Measurements from ENCODE around the gene NIFK. TPM values are rescaled to one million over a fixed set of nuclear protein-coding genes. Genes with fewer than 3 reads are reported as not detected.
A peak's percentile ranks its signal among the peaks of the same experiment; 100 is the strongest.
"Not testable (repeated sequence)": the region's sequence is repeated elsewhere in the genome, so short reads cannot be mapped to it uniquely, and the experiment has no call there.

Gene NIFK
- total RNA-seq, 2 experiments from 2014 or later: 58.4 to 102 TPM

DNA sequence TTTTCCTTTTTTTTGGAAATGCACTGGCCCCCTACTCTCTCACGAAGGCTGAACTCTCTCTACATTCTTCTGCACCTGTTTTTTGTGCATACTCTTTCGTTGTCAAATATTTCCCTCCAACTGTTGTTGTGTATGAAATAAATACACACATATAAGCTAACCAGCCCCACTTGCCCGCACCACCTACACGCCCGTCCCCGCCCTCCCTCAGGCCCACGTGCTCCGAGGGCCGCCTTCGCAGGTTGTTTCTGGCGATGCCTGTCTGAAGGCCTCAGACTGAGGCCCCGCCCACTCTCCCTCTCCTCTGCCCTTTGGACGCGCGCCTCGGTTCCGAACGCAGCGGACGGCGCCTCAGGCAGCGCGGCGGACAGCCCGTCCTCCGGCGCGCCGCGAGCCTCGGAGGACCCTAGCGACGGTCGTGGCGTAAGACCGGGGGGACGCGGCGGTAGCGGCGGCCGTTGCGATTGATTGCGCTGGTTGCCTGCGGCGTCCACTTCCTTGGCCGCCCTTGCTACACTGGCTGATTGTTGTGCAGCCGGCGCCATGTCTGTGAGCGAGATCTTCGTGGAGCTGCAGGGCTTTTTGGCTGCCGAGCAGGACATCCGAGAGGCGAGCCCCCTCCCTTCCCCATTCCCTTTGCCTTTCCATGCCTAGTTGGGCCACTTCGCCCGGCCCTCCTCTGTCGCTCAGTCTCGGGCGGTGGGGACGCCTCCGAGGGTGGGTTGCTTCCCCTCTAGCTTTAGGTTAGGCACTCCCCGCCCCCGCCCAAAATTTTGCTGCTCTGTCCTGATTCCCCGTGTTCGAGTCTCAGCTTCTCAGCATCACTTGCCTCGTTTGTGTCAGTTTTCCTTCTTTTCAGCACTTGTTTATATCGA is 18.8 kb upstream of the NIFK start, which contains the start of gene TSN:
Gene TSN, plus strand, starts transcription at position 415 of the 875 bp plus-strand sequence. Its CDS starts 129 bp downstream, at position 544.
- H3K4me1 Mint-ChIP-seq: peaks cover 24% of the 10 kb centered on the region
- CTCF ChIA-PET: interaction anchor here (1.3 kb wide), 1 partner anchor 19 kb away, joined by 9 read pairs; the partner anchor contains the start of gene NIFK
- ATAC-seq (peak; percentile 100), DNase-seq (peak; percentile 99)
- peaks cover 11% of the 10 kb centered on the region for H3K36me3 Mint-ChIP-seq
- peak within 1 kb of the TSS; percentile 90 for H3K27ac Mint-ChIP-seq
- no peaks in the 10 kb centered on the region for H3K27me3 Mint-ChIP-seq
- H3K9me3 Mint-ChIP-seq (ENCODE audit: low read depth): no peaks in the 10 kb centered on the region
- peak within 1 kb of the TSS; percentile 93 for H3K4me3 Mint-ChIP-seq

DNA sequence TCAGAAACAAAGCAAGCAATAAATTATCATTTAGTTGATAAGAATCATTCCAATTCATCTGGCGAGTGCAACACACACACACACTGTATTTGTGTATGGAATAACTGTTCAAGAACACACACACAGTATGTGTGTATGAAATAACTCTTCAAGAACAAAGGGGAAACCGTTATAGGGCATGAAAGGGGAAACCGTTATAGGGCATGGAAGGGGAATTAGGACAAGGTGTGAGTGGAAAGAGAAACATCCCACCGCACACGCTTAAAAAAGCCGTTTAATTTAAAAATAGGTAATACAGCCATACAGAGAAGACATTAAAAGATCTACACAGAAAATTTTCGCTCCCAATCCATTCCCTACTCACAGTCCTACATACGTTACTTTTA is 18.2 kb upstream of the NIFK start:
- Mint-ChIP-seq H3K27me3 (no peaks in the 10 kb centered on the region), H3K4me3 (peak overlapping the region; percentile 93), H3K36me3 (peaks cover 8% of the 10 kb centered on the region), H3K4me1 (peaks cover 24% of the 10 kb centered on the region), H3K27ac (peak overlapping the region; percentile 90), H3K9me3 (ENCODE audit: low read depth) (no peaks in the 10 kb centered on the region)
- ATAC-seq: no peak
- CTCF ChIA-PET: interaction anchor here (1.3 kb wide), 1 partner anchor 18 kb away, joined by 9 read pairs; the partner anchor contains the start of gene NIFK
- DNase-seq: no peak

DNA sequence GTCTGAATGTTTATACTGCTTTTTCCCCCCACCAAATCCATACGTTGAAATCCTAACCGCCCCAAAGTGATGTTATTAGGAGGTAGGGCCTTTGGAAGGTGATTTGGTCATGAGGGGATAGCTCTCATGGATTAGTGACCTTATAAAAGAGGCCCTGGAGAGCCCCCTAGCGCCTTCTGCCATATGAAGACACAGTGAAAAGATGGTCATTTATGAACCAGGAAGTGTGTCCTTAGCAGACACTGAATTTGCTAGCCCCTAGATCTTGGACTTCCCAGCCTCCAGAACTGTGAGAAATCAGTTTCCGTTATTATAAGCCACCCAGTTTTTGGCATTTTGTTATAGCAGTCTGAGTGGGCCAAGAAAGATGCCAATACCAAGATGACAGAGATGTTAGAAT is 11.5 kb upstream of the NIFK start:
- peak; percentile 82 for ATAC-seq
- no peak overlapping the region for H3K4me3 Mint-ChIP-seq
- peak overlapping the region; percentile 31 for H3K27ac Mint-ChIP-seq
- DNase-seq: no peak
- H3K36me3 Mint-ChIP-seq: no peaks in the 10 kb centered on the region
- CTCF ChIA-PET: interaction anchor here (1.9 to 2.5 kb wide), 2 partner anchors 12 to 346 kb away, joined by 5 to 9 read pairs; partner anchors contain the start of gene NIFK
- peaks cover 9% of the 10 kb centered on the region for H3K27me3 Mint-ChIP-seq
- H3K4me1 Mint-ChIP-seq: peaks cover 6% of the 10 kb centered on the region
- H3K9me3 Mint-ChIP-seq (ENCODE audit: low read depth): no peaks in the 10 kb centered on the region

DNA sequence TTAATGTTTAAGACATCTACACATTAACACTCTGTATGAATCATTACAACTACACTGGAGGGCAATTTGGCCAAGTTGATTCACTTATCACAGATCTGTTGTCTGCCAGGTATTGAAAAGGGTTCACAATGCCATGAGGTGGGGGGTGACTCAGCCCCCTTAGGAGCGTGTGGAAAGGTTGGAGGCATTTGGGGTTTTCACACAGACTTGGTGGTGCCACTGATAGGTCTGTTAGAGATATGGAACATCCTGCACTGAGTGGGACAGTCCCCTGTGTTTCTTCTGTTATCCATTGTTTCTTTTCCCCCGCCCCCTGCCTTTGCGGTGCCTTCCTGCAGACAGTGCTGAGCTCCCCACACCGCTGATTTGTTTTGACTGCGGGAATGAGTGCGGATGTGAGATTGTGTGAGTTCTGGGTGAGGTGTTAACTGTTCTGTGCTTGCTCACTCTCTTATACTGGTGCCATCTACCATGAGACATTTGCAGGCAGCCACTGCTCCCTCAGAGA is 9.4 kb upstream of the NIFK start:
- peaks cover 6% of the 10 kb centered on the region for H3K4me1 Mint-ChIP-seq
- no peak for DNase-seq
- peaks cover 9% of the 10 kb centered on the region for H3K27me3 Mint-ChIP-seq
- no peak overlapping the region for H3K27ac Mint-ChIP-seq
- no peak for ATAC-seq
- H3K36me3 Mint-ChIP-seq: no peaks in the 10 kb centered on the region
- H3K9me3 Mint-ChIP-seq (ENCODE audit: low read depth): no peaks in the 10 kb centered on the region
- CTCF ChIA-PET: no interaction called here
- H3K4me3 Mint-ChIP-seq: no peak overlapping the region

DNA sequence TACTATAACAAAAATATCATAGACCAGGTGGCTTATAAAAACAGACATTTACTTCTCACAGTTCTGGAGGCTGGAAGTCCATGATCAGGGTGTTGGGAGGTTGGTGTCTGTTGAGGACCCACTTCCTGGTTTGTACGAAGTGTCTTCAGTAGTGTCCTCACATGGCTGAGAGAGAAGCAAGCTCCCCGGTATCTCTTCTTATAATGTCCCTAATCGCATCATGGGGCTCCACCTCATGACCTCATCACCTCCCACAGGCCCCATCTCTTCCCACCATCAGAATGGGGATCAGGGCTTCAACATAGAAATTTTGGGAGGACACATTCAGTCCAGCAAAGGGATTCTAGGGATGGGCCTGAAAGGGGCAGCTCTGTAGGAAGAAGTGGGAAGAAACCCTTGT is 4.8 kb upstream of the NIFK start:
- ATAC-seq: no peak
- Mint-ChIP-seq H3K27me3 (peaks cover 9% of the 10 kb centered on the region), H3K27ac (no peak overlapping the region), H3K9me3 (ENCODE audit: low read depth) (no peaks in the 10 kb centered on the region), H3K4me3 (no peak overlapping the region), H3K4me1 (peaks cover 20% of the 10 kb centered on the region), H3K36me3 (no peaks in the 10 kb centered on the region)
- no peak for DNase-seq
- CTCF ChIA-PET: no interaction called here

DNA sequence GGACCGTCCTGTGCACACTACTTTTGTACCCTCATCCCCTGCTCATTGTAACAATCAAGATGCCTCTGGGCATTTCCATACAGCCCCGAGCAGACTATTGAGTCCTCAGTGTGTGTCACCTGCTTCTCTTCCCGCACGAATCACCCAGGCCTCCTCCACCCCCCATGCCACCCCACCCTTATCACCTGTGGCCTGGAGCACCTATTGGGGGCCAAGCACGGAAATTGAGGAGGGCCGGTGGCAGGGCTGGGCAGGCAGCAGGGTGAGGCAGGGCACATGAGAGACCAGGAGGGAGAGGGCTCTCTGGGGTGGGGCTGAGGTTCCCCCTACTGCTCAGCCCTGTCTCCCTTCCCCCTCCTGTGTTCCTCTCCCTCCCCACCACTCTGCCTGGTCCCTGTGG is 4.3 kb upstream of the NIFK start:
- Mint-ChIP-seq H3K27me3 (peaks cover 9% of the 10 kb centered on the region), H3K9me3 (ENCODE audit: low read depth) (no peaks in the 10 kb centered on the region), H3K36me3 (peaks cover under 1% of the 10 kb centered on the region), H3K27ac (no peak overlapping the region), H3K4me1 (peaks cover 20% of the 10 kb centered on the region), H3K4me3 (no peak overlapping the region)
- ATAC-seq (no peak), DNase-seq (no peak)
- CTCF ChIA-PET: no interaction called here

DNA sequence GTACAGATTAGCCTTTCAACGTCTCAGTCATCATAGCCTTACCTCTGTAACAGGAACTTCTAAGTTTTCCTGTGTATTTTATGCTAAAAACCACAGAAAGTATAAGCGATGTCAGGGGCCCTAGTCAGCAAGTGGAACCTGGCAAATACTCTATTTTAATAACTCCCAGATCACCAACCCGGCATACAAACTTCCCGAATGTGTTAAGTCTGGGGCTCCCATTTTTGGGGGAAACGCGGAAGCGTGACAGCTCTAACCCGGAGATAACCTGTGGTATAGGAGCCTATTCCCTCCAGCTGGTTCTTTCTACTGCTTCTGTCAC is 574 bp downstream of the NIFK start:
- H3K27me3 Mint-ChIP-seq: no peaks in the 10 kb centered on the region
- H3K36me3 Mint-ChIP-seq: peaks cover 27% of the 10 kb centered on the region
- H3K4me3 Mint-ChIP-seq: peak overlapping the region; percentile 82
- peak overlapping the region; percentile 94 for H3K27ac Mint-ChIP-seq
- H3K4me1 Mint-ChIP-seq: peaks cover 50% of the 10 kb centered on the region
- CTCF ChIA-PET: interaction anchor here (1.1 to 3.1 kb wide), 10 partner anchors 10 to 205 kb away, joined by 3 to 9 read pairs (median 5); partner anchors contain the start of genes CLASP1, RNU4ATAC and TSN
- DNase-seq (no peak), ATAC-seq (no peak)
- no peaks in the 10 kb centered on the region for H3K9me3 Mint-ChIP-seq (ENCODE audit: low read depth)

DNA sequence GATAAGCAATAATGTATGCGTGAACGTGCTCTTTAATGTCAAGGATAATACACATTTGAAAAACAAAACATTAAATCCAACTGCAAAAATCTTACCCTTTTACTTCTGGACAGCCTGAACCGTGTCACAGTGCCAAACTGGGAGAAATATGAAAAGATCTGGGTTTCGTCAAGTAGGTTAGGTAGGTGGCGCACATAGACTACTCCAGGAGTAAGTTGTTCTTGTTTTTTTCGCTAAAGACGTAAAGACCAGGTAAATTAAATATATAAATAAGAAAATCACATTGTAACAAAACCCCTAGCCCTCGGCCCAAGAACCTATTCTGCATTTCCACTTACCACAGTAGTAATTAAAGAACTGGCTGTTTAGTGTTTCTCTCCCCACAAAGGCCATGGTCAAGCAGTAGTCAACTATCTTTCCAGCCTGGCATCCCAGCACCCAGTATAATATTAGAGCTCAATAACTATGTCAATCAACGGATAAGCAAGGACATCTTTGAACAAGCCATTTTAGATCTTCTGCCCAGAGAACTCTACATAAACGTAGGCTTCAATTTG is 1.1 kb downstream of the NIFK start:
- DNase-seq: no peak
- peaks cover 53% of the 10 kb centered on the region for H3K4me1 Mint-ChIP-seq
- no peaks in the 10 kb centered on the region for H3K9me3 Mint-ChIP-seq (ENCODE audit: low read depth)
- H3K36me3 Mint-ChIP-seq: peaks cover 31% of the 10 kb centered on the region
- CTCF ChIA-PET: interaction anchor here (1.1 to 3.1 kb wide), 9 partner anchors 9 to 205 kb away, joined by 3 to 9 read pairs (median 5); partner anchors contain the start of genes CLASP1, RNU4ATAC and TSN
- no peak for ATAC-seq
- H3K27me3 Mint-ChIP-seq: no peaks in the 10 kb centered on the region
- peak overlapping the region; percentile 94 for H3K27ac Mint-ChIP-seq
- H3K4me3 Mint-ChIP-seq: peak overlapping the region; percentile 82

DNA sequence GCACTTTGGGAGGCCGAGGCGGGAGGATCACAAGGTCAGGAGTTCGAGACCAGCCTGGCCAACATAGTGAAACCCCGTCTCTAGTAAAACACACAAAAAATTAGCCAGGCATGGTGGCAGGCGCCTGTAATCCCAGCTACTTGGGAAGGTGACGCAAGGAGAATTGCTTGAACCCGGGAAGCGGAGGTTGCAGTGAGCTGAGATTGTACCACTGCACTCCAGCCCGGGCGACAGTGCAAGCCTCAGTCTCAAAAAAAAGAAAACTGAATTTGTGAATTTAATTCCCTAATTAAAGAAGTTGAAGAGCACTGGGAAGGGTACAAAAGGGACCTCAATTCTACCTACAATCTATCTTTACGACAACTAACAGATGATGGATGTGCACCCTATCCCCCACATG is 2.1 kb downstream of the NIFK start:
- H3K27ac Mint-ChIP-seq; H3K4me3 Mint-ChIP-seq; H3K27me3 Mint-ChIP-seq; H3K9me3 Mint-ChIP-seq (ENCODE audit: low read depth); ATAC-seq: not testable (repeated sequence)
- peaks cover 39% of the 10 kb centered on the region for H3K36me3 Mint-ChIP-seq
- H3K4me1 Mint-ChIP-seq: peaks cover 55% of the 10 kb centered on the region
- DNase-seq: peak; percentile 21
- CTCF ChIA-PET: interaction anchor here (3.0 kb wide), 1 partner anchor 14 kb away, joined by 9 read pairs; no protein-coding TSS in a partner anchor

DNA sequence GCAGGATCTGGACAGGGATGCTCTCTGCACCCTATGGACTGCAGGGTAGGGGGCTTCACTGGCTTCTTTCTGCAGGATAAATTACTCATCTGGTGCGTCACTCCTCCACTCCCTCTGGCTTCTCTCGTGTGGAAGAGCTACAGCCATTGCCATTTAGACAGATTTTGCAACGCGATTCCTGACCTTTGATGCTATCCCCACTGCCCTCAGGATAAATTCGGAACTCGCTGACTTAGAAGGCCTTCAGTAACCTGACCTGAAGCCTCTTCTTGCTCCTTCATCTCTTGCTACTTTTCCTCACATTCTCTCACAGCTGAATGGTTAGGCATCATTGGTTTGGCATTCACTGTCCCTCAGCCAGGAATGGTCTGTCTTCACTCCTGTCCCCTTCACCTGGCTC is 5.3 kb downstream of the NIFK start:
- no peak overlapping the region for H3K4me3 Mint-ChIP-seq
- H3K27ac Mint-ChIP-seq: no peak overlapping the region
- DNase-seq (no peak), ATAC-seq (no peak)
- CTCF ChIA-PET: no interaction called here
- peaks cover 59% of the 10 kb centered on the region for H3K36me3 Mint-ChIP-seq
- no peaks in the 10 kb centered on the region for H3K9me3 Mint-ChIP-seq (ENCODE audit: low read depth)
- peaks cover 35% of the 10 kb centered on the region for H3K4me1 Mint-ChIP-seq
- no peaks in the 10 kb centered on the region for H3K27me3 Mint-ChIP-seq

DNA sequence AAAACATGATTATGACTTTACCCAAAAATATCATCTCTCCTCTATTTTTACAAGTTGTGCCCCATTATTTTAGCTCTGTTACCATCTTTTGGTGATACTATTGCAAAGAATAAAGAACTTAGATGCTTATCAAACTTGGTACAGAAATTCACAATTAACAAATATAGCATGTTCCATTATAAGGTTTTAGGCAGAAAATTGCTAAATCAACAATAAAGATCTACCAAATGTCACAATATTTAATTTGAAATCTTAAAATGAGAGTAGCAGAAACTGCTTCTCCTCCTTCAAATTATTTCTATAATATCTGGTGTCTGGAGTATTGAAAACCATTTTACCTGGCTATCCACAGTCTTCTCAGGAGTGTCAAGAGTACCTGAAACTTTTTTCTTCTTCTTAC is 8.7 kb downstream of the NIFK start:
- H3K9me3 Mint-ChIP-seq (ENCODE audit: low read depth): no peaks in the 10 kb centered on the region
- CTCF ChIA-PET: no interaction called here
- no peaks in the 10 kb centered on the region for H3K27me3 Mint-ChIP-seq
- peaks cover 24% of the 10 kb centered on the region for H3K4me1 Mint-ChIP-seq
- no peak for ATAC-seq
- peaks cover 51% of the 10 kb centered on the region for H3K36me3 Mint-ChIP-seq
- no peak for DNase-seq
- H3K27ac Mint-ChIP-seq: no peak overlapping the region
- no peak overlapping the region for H3K4me3 Mint-ChIP-seq

DNA sequence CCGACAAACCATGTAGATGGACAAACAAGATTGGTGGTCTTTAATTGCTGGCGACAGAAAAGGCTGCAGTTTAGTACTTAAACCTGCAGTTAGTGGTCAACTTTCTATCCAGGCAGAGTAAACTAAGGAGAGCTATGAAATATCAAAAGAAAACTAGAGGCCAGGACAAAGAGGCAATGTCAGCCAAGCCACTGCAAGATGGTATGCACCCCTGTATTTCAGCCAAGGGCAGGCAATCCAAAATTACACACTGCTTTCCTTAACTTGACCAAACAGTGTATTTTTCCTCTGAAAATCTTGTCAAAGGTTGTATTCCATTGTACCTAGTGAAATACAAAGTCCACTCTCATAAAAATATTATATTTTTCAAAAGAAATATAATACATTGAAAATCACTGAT is 9.3 kb downstream of the NIFK start:
- ATAC-seq: no peak
- peaks cover 49% of the 10 kb centered on the region for H3K36me3 Mint-ChIP-seq
- no peaks in the 10 kb centered on the region for H3K9me3 Mint-ChIP-seq (ENCODE audit: low read depth)
- no peaks in the 10 kb centered on the region for H3K27me3 Mint-ChIP-seq
- no peak overlapping the region for H3K27ac Mint-ChIP-seq
- DNase-seq: no peak
- H3K4me3 Mint-ChIP-seq: no peak overlapping the region
- CTCF ChIA-PET: no interaction called here
- H3K4me1 Mint-ChIP-seq: peaks cover 28% of the 10 kb centered on the region

DNA sequence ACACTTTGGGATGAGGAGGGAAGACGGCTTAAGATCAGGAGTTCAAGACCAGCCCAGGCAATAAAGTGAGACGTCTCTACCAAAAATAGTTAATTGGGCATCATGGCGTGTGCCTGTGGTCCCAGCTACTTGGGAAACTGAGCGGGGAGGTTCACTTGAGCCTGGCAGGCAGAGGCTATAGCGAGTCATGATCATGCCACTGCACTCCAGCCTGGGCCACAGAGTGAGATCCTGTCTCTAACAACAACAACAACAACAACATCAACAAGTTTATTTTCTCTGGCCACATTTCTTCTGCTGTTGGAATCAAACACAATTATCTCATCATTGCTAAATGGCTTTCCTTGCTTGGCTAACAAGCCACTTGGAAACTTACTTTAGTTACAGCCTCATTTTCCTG is 13.4 kb downstream of the NIFK start:
- no peaks in the 10 kb centered on the region for H3K27me3 Mint-ChIP-seq
- CTCF ChIA-PET: no interaction called here
- H3K9me3 Mint-ChIP-seq (ENCODE audit: low read depth): no peaks in the 10 kb centered on the region
- H3K4me3 Mint-ChIP-seq: no peak overlapping the region
- DNase-seq (no peak), ATAC-seq (no peak)
- H3K4me1 Mint-ChIP-seq: peaks cover 21% of the 10 kb centered on the region
- H3K36me3 Mint-ChIP-seq: peaks cover 17% of the 10 kb centered on the region
- peak overlapping the region; percentile 4 for H3K27ac Mint-ChIP-seq
